Activated CD4-positive, alpha-beta T cell treated with anti-CD3 and anti-CD28 coated beads, Interleukin-10, Interleukin-2, amounts not matched to agents 100 ng/mL and 50 ng/mL, durations not matched to agents 16 hours and 8 hours (primary cell): ENCODE results near the gene BACH2.
"Not testable (repeated sequence)": the region's sequence is repeated elsewhere in the genome, so short reads cannot be mapped to it uniquely, and the experiment has no call there.

Source experiments
- DNase-seq: peaks from one replicate; pipeline ENCODE4 v3.0.0-alpha.2; 2020

The BACH2 gene

DNA sequence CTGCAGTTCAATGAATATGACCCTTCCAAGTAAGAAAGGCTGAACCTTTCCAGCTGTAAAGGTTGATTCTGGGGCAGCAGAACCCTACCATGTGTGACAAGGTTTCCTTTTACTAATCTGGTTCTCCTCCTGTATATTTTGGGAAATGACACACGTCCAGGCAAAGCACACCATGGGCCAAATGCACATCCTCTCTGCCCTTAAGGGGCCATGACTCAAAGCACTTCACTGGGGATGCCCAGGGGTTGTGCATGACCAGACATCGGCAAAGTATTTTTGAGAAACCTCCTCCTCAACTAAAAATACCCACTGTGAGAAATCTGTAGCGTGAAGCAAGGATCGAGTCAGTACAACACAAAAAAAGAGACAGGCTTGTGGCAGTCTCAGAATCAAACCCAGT is 174.7 kb downstream of the BACH2 start:
- DNase-seq: peak; percentile 29

DNA sequence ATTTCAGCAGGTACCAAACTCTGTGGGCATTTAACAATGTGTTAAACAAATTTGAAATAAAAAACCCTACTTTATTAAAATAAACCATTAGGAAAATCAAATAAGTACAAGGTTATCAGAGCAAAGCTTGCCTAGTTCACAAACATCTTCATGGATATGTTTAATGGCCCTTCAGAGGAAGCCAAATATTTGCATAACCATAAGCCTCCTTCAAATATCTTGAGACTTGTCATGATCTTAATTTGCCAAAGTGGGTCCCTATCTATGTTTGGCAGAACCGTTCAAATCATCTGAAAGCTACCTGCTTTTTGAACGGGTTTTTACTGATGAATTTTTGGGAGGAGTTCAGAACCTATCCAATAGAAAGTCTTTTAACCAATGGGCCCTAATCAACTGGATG is 176.3 kb downstream of the BACH2 start:
- DNase-seq: no peak

DNA sequence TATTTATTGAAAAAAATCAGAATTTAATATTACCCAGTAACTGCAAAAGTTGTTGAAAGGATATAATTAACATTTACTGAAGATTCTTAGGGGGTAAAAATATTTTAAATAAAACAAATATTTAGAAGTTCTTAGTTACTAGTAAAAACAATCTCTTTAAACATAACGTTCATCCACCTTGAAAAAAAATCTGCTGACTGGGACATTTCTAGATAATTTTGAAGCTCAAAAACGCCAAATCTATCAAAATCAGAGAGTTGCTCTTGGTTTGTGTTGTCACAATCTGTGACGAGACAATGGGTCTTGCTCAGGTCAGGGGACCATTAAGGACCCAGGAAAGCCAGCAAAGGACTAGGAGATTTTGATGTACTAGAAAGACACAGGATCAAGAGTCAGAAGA is 177.0 kb downstream of the BACH2 start:
- DNase-seq: no peak

DNA sequence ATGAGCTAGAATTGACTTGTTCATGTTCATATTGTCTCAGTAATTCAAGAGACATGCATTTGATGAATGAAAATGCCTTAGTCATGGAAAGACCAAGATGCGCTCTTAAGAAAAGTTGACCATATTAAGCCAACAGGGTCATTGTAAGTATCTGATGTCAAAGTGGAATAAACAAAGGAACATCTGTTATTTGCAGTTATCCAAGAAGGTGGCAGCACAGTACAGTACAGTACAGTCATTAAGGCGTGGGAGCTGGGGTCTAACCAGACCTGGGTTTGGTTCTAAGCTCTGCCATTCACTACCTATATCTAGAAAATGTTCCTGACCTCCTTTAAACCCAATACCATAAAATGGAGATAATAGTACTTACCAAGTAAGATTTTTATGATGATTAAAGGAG is 178.1 kb downstream of the BACH2 start:
- no peak for DNase-seq

DNA sequence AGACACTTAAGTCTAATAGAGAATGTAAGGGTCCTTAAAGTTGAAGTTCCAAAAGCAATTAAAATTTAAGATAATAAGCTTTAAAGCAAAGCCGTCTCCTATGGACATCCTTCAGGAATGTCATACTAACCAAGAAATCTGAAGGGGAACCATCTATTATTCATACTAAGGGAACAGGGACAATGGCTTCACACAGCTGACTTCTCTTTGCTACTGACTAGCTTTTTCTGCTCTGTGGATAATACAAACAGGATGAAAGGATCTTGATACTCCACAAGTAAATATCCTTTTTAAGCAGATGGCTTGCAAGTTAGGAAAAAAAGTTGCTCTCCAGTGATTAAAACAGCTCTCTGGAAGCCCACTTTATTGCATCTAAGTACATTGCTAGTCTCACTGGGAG is 178.6 kb downstream of the BACH2 start:
- no peak for DNase-seq

DNA sequence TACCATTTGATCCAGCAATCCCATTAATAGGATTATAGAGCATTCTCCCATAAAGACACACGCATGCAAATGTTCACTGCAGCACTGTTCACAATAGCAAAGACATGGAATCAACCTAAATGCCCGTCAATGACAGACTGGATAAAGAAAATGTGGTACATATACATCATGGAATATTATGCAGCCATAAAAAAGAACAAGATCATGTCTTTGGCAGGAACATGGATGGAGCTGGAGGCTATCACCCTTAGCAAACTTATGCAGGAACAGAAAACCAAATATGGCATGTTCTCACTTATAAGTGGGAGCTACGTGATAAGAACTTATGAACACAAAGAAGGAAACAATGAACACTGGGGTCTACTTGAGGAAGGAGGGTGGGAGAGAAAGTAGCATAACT is 180.5 kb downstream of the BACH2 start:
- not testable (repeated sequence) for DNase-seq

DNA sequence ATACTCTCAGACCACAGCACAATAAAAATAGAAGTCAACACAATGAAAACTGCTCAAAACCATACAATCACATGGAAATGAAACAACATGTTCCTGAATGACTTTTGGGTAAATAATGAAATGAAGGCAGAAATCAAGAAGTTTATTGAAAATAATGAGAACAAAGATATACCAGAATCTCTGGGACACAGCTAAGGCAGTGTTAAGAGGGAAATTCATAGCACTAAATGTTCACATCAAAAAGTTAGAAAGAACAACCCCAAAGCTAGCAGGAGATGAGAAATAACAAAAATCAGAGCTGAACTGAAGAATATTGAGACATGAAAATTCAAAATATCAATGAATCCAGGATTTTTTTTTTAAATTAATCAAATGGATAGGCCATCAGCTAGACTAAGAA is 183.3 kb downstream of the BACH2 start:
- DNase-seq: no peak

DNA sequence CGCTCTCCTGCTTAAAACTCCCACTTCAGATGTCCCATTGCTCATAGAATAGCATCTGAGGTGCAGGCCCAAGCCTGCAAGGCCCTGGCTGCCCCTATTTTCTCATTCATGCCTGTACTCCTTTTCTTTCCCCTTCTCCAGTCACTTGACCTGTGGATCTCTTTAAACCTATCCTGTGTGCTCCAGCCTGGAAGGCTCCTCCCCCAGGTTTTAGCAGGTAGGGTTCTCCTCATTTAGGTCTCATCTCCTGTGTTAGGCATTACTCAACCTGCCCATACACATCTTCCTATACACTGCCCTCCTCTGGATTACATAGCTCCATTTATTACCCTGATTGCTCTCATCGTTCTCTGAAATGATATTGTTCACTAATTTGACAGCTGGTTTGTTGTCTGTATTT is 185.3 kb downstream of the BACH2 start:
- DNase-seq: no peak

DNA sequence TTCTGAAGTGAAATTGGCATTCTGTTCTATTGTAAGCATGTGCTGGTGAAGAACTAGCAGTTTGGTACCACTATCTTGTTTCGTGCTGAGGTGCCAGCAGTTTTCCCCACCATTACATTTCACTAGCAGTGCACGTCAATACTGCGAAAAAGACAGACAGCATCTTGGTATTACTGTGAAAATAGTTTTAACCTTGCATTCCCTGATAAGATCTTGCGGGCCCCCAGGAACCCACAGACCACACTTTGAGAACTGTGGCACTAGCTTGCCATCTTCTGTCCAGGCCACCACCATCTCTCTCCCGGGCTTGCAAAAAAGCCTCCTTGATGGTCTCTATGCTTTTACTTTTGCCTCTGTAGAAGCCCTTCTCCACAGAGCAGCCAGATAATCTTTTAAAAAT is 185.7 kb downstream of the BACH2 start:
- peak; percentile 73 for DNase-seq

DNA sequence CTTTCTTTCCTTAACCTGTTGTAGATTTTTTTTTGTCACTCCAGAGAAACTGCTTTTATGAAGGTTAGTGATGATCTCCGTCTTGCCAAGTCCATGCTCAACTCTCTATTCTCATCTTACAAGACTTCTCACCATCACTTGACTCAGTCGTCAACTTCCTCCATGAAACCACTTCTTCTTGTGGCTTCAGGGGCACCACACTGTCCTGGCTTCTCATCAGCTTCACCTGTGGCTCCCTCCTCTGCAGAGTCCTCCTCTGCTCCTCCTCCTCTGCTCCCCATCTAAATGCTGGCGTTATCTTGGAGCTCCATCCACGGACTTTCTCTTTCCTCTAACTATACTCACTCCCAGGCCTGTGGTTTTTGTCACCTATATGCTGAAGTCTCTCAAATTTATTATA is 187.5 kb downstream of the BACH2 start:
- DNase-seq: peak; percentile 58

DNA sequence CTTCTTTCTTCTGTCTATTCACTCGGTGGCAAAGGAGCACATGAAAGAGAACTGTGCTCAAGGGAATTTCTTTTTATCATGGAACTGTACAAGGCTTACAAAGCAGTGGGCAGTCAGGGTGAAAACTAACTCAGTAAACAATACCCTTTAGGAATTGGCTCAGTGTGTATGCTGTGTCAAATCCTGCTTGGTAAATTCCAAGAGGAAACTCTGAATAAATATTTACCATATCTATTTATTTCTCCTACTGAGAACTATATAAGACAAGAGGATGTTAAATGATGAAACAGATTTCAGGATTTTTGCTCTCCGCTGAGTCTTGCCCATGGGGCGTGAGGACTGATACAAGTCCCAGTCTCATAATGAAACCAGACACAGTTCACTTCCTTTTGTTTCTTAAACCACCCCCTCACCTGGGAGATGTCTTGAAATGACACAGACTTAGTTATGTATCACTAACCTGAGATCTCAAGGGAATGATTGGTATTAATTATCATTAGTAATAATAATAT is 188.8 kb downstream of the BACH2 start:
- peak; percentile 83 for DNase-seq

DNA sequence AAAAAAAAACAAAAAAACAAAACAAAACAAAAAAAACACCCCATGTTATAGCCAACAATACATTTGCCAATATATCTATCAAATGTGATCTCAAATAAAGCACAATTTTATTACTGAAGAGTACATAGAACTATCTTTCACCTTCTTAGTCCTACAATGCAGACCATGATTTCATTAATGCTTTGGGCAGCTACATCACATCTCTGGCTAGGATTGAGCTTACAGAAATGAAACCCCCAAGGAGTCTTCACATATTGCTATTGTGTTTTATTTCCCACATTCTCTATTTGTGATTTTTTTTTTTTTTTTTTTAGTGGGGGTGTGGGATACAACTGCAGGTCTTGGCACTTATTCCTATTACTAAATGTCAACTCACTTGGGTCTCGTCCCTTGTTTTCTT is 189.3 kb downstream of the BACH2 start:
- DNase-seq: no peak

DNA sequence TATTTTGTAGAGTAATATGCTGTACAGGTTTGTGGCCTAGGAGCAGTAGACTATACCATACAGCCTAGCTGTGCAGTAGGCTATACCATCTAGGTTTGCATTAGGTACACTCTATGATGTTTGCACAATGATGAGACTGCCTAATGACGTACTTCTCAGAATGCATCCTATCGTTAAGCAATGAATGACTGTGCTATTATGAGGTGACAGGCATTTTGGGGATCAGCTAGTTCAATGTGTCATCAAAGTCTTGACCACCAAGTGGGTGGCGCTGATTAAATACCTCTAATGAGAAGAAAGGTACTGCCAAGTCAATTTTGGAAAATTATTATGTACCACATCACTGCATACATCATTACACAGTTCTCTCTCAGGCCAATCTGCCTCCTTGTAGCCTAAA is 190.2 kb downstream of the BACH2 start:
- peak; percentile 55 for DNase-seq

DNA sequence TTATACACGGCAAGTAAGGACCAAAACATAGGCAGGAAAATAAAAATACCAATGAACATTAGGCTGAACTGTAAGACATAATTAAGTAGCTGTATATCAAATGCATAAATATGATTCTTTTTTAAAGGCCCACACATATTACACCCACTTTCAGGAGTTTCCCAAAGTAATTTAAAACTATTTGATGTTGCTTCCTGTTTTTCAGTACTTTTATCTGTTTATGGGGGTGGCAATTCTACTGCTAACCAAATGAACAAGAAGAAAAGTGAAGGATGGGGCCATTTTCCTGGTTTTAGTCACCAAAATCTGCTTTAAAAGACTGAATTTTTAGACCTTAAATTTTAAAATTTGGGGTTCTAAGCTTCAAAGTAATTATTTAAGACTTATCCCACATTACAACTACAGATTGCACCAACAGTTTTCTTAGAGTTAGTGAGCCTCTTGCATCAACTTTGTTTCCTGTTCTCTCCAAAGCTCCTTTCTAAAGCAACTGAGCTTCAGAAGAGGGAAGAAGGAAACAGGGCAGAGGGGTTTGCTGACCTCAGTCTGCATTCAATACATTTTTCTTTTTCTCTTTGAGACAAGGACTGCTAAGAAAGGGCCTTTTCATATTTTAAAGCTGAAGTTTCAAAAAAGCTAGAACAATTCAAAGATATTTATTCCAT is 191.0 kb downstream of the BACH2 start:
- DNase-seq: no peak

DNA sequence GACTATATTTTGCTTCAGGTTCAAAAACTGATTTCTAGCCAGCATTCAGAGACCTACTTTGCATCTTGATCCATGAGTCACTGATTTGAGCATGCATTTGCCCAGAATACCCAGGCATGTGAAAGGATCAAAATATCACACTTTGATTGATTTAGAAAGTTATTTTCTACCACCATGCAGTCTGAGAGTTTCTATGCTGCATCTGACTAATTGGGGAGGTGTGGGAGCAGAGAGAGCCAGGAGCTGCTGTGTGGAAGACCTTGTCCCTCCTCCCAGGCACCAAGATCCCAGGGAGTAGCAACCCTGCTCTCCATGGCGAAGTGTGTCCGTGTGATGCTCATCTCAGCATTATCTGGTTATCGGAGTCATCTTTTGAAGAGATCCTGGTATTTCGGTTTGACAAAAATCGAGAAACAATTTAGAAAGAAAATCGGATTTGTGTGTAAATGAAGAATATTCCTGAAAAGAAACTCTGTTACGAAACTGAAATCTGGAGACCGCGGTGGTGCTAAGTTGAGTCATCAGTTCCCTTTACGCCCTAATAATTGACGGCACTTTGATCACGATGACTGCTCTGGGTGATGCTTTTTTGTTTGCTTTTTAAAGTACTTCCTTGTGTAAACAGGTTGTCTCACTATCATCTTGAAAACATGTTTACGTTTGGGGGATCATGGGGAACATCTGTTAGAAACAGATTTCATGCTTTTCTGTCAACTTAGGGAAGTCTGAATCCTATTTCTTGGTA is 193.4 kb downstream of the BACH2 start:
- peak; percentile 86 for DNase-seq

DNA sequence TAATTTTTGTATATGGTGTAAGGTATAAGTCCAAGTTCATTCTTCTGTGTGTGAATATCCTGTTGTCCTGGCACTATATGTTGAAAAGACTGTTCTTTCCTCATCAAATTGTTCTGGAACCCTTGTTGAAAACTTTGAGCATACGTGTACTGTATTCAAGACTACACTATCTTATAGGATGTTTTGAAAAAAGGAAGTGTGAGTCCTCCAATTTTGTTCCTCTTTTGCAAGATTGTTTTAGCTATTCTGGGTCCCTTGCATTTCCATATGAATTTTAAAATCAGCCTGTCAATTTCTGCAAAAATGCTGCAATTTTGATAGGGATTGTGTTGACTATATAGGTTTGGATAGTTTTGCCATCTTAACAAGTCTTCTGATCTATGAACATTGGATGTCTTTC is 195.2 kb downstream of the BACH2 start:
- DNase-seq: no peak

DNA sequence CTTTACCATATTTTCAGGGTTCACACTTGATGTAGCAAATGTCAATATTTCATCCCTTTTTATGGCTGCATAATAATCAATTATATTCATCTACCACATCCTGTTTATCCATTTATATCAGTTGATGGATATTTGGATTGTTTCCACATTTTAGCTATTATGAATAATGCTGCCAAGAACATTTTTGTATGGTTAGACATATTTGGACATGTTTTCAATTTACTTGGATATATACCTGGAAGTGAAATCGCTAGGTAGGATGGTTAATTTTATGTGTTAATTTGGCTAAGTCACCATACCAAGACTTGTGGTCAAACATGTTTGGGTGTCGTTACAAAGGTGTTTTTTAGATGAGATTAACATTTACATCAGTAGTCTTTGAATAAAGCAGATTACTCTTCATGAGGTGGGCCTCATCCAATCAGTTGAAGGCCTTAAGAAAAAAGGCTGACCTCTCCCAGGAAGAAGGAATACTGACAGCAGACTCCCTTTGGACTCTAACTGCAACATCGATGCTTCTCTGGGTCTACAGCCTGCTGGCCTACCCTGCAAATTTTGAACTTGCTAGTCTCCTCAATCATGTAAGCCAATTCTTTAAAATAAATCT is 196.5 kb downstream of the BACH2 start:
- no peak for DNase-seq

DNA sequence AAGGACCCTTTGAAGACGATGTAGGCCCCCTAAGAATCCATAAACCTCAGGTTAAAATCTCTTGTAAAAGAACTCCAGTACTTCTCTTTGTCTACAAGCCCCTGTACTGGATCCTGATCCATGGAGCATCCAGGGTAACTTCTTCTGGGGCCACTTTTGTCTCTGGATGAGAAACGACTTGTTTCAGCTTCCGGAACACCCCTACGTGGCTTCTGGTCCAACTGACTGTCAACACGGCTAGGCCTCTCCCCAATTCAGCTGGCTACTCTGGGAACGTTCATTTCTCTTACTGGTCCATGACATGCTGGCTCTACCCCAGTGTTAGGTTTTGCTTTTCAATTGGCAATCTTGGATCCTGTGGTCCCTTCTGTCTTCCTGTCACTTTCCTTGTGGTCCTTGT is 198.0 kb downstream of the BACH2 start:
- DNase-seq: no peak

DNA sequence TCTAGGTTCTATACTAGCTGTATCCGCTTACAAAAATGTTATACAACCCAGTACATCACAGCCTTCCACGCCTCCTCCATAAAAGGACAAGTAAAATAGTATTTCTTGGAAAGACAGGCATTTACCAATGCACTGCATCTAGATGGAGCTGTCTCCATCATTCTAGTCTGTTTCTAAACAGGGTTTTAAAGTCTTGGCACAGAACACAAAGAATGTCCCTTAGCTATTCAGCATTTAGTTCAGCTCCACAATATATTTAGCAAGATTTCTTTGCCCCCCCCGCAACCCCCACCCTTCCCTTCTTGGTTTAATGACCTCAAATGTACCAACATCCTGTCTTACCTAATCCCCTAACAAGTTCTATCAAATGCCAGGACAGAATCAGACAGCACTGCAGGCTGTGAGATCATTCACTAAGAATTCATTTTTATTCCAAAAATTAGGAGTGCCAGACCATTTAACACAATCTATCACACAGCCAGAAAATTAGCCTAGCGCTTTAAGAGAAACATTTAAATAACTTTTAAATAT is 198.6 kb downstream of the BACH2 start:
- DNase-seq: no peak

DNA sequence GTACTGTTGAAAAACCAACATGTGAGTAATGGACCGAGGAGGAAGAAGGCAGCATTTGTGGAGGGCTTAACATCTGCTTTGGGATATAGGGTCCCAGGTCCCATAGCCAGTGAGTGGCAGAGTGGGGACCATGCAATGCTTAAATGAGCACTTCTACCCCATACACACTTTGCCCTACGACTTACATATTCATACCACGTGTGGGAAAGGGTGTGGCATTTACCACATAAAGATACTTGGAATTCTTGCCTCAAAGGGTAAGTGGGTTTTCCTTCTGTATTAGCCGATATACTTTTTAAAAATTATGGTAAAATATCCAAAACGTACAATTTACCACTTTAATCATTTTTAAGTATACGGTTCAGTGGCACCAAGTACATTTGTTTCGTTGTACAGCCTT is 199.3 kb downstream of the BACH2 start:
- no peak for DNase-seq

DNA sequence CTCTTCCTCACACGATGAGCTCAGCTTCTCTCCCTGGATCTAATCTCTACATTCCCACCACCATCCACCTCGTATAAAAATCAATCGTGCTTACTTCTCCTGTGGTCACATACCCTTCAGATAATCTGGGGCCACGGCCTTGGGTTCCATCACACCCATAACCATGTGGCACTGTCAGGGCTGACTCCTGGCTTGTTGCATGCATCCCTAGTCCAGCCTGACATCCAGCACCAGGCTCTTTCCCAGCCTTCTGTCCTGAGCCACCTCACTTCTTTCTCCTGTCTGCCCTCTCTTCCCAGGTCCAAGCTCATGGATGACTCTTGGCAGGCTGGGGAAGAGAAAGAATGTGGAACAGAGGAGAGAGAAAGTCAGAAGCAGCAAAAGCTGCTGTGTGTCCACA is 199.8 kb downstream of the BACH2 start:
- no peak for DNase-seq

DNA sequence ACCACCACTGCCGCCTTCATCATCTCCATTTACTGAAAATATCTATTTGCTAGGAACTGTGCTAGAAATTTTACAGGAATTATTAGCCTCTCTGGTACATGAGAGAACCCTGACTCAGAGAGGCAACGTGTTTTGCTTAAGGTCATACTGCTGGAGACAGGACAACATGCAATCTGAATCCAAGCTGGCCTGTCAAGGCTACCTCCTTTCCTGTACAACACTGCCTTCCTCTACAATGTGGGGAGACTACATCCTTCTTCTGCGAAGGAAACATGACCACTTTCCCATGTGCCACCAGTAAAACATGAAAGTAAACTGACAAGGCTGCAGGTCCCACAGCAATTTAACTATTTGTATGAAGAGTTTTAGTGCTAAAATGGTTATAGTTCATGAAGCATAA is 200.9 kb downstream of the BACH2 start:
- no peak for DNase-seq

DNA sequence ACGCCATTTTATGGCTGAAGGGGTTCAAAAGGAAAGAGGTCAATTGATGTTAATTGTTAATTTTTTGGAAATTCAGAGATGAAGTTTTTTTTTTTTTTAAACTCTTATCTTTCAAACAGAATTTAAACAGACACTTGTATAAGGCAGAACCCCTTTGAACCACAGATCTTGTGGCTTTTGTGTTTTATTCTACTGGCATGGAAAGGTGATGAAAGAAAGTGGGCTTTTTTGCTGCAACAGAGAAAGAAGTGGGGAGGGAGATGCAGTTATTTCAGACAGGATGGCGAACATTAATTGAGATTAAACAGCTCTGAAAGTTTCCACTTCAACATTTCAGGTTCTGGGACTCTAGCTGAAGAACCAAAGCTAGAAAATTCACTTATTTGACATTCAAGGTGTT is 201.5 kb downstream of the BACH2 start:
- DNase-seq: no peak

DNA sequence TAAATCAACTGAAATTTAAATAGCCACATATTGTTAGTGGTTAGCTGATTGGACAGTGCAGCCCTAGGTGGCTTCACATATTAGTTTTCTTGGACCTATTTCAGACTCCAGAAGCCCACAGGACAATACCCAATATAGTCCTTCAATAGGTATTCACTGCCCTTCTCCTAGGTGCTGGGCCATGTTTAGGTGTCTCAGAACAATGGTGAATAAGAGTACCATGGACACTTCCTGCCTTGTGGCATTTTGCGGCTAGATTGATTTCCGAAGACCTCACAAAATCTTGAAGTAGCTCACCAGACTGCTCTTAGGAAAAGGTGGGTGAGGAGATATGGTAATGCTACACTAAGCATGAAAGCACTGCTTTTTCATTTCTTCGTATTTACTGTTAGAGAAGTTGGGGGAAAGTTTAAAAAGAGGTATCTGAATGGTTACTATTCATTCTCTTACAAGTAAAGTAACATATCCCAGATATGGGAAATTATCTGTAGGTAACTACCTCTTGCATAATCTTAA is 203.0 kb downstream of the BACH2 start:
- no peak for DNase-seq
